ENCODE measurements around the gene RHBG.

The RHBG gene

GRCh38 chr1:156406251-156406650 lies 37.2 kb downstream of the RHBG start:
- DNase-seq (ENCODE audit: low spot score) = no peak
- no peak for FAIRE-seq

GRCh38 chr1:156407344-156407743 lies 38.3 kb downstream of the RHBG start:
- no peak for DNase-seq (ENCODE audit: low spot score)

GRCh38 chr1:156407760-156408159 lies 38.7 kb downstream of the RHBG start:
- FAIRE-seq = no peak

More at GRCh38 chr1:156407344-156407743, 38.3 kb downstream of the RHBG start:
- FAIRE-seq = no peak

GRCh38 chr1:156409439-156409838 lies 40.4 kb downstream of the RHBG start:
- FAIRE-seq = no peak
- no peak for DNase-seq (ENCODE audit: low spot score)

More at GRCh38 chr1:156407760-156408159, 38.7 kb downstream of the RHBG start:
- DNase-seq (ENCODE audit: low spot score) = no peak

- DNase-seq (ENCODE audit: low spot score) = no peak
- FAIRE-seq = no peak
Measured at GRCh38 chr1:156410238-156410637, 41.2 kb downstream of the RHBG start.

GRCh38 chr1:156410740-156411139 lies 41.7 kb downstream of the RHBG start:
- no peak for DNase-seq (ENCODE audit: low spot score)
- no peak for FAIRE-seq

- FAIRE-seq (no peak), DNase-seq (ENCODE audit: low spot score) (no peak)
Measured at GRCh38 chr1:156412653-156413321, 43.8 kb downstream of the RHBG start.

- FAIRE-seq (no peak), DNase-seq (ENCODE audit: low spot score) (no peak)
Measured at GRCh38 chr1:156413391-156414246, 44.6 kb downstream of the RHBG start.

- no peak for FAIRE-seq
- peak; percentile 43 for DNase-seq (ENCODE audit: low spot score)
Measured at GRCh38 chr1:156414461-156415064, 45.6 kb downstream of the RHBG start.

- DNase-seq (ENCODE audit: low spot score) = no peak
- FAIRE-seq = no peak
Measured at GRCh38 chr1:156416993-156417392, 48.0 kb downstream of the RHBG start.

GRCh38 chr1:156417401-156418020 lies 48.5 kb downstream of the RHBG start:
- FAIRE-seq = no peak
- no peak for DNase-seq (ENCODE audit: low spot score)

GRCh38 chr1:156418416-156419070 lies 49.5 kb downstream of the RHBG start:
- no peak for FAIRE-seq
- no peak for DNase-seq (ENCODE audit: low spot score)

GRCh38 chr1:156419854-156420204 lies 50.8 kb downstream of the RHBG start:
- FAIRE-seq (no peak), DNase-seq (ENCODE audit: low spot score) (no peak)

- DNase-seq (ENCODE audit: low spot score) (no peak), FAIRE-seq (no peak)
Measured at GRCh38 chr1:156420205-156421061, 51.4 kb downstream of the RHBG start.

- FAIRE-seq = peak; percentile 20
Measured at GRCh38 chr1:156421062-156421938, 52.3 kb downstream of the RHBG start.

GRCh38 chr1:156421939-156422601 lies 53.1 kb downstream of the RHBG start:
- DNase-seq (ENCODE audit: low spot score) (no peak), FAIRE-seq (no peak)

More at GRCh38 chr1:156421062-156421938, 52.3 kb downstream of the RHBG start:
- DNase-seq (ENCODE audit: low spot score) = peak; percentile 94

GRCh38 chr1:156422602-156423091 lies 53.6 kb downstream of the RHBG start:
- DNase-seq (ENCODE audit: low spot score) (no peak), FAIRE-seq (no peak)
